Neural cell (in vitro differentiated cells): Measurements from ENCODE around the gene MYL4. TPM values are rescaled to one million over a fixed set of nuclear protein-coding genes. Genes with fewer than 3 reads are reported as not detected.
"Not testable (repeated sequence)": the region's sequence is repeated elsewhere in the genome, so short reads cannot be mapped to it uniquely, and the experiment has no call there.

Experiments used
- H2AFZ ChIP-seq: fragments of 200-600, 300-800 bp; sonication (generic), shearing (Covaris generic); 2 replicates; pipeline ENCODE4 v1.6.0; 2014; ENCODE audit warnings: low read depth, mild to moderate bottlenecking, antibody characterized with exemption, low read length, moderate library complexity
- H3F3A ChIP-seq: fragments of 200-600 bp; shearing (Covaris generic); 2 replicates; pipeline ENCODE4 v1.6.1; 2016; ENCODE audit warnings: mild to moderate bottlenecking, moderate library complexity, mixed read lengths, antibody characterized with exemption, low read length; ENCODE audit not compliant: insufficient read depth, poor library complexity, severe bottlenecking
- H3K27ac ChIP-seq: fragments of 200-600, 300-800 bp; sonication (generic), shearing (Covaris generic); 2 replicates; pipeline ENCODE4 v1.5.1; 2014; ENCODE audit warnings: mild to moderate bottlenecking, low read length, moderate library complexity
- H3K27me3 ChIP-seq: fragments of 300-800, 200-600 bp; sonication (generic), shearing (Covaris generic); 2 replicates; pipeline ENCODE4 v1.6.0; 2014; ENCODE audit warnings: mild to moderate bottlenecking, low read depth, low read length, moderate library complexity; ENCODE audit not compliant: insufficient read depth
- H3K36me3 ChIP-seq: fragments of 300-800, 200-600 bp; sonication (generic), shearing (Covaris generic); 2 replicates; pipeline ENCODE4 v1.5.1; 2014; ENCODE audit warnings: mild to moderate bottlenecking, antibody characterized with exemption, low read length, moderate library complexity; ENCODE audit not compliant: insufficient read depth
- H3K4me2 ChIP-seq: fragments of 300-800, 200-600 bp; sonication (generic), shearing (Covaris generic); 2 replicates; pipeline ENCODE4 v1.6.0; 2014; ENCODE audit warnings: mild to moderate bottlenecking, low read length
- H3K4me3 ChIP-seq: fragments of 300-800, 200-600 bp; sonication (generic), shearing (Covaris generic); 2 replicates; pipeline ENCODE4 v1.5.1; 2014; ENCODE audit warnings: mild to moderate bottlenecking, low read length, moderate library complexity
- H3K79me2 ChIP-seq: fragments of 200-600 bp; shearing (Covaris generic); replicated peaks from 2 replicates; pipeline ENCODE4 v1.6.0; 2014; ENCODE audit warnings: mild to moderate bottlenecking, low read length, moderate library complexity; ENCODE audit not compliant: insufficient read depth
- H3K9ac ChIP-seq: fragments of 300-800, 200-600 bp; sonication (generic), shearing (Covaris generic); 2 replicates; pipeline ENCODE4 v1.6.1; 2016; ENCODE audit warnings: mild to moderate bottlenecking, low read length, mixed read lengths
- H3K9me2 ChIP-seq: fragments of 200-600 bp; shearing (Covaris generic); 2 replicates; pipeline ENCODE4 v1.6.1; 2016; ENCODE audit warnings: mild to moderate bottlenecking, low read length, mixed read lengths; ENCODE audit not compliant: insufficient read depth
- H3K9me3 ChIP-seq: fragments of 200-600, 300-800 bp; sonication (generic), shearing (Covaris generic); 2 replicates; pipeline ENCODE4 v1.6.1; 2016; ENCODE audit warnings: mild to moderate bottlenecking, mixed run types, low read length, moderate library complexity, mixed read lengths
- H4K20me1 ChIP-seq: fragments of 200-600 bp; shearing (Covaris generic); 2 replicates; pipeline ENCODE4 v1.6.1; 2016; ENCODE audit warnings: mild to moderate bottlenecking, mixed run types; ENCODE audit not compliant: insufficient read depth
- CTCF ChIP-seq: fragments of 450-650 bp; IDR thresholded peaks from 2 replicates; pipeline ENCODE4 v1.5.1; 2014; ENCODE audit warnings: antibody characterized with exemption, mild to moderate bottlenecking, moderate library complexity; ENCODE audit not compliant: poor library complexity, severe bottlenecking
- EP300 ChIP-seq: fragments of 450-650 bp; conservative IDR thresholded peaks from 2 replicates; pipeline ENCODE4 v1.6.1; 2014; ENCODE audit warnings: antibody characterized with exemption, mild to moderate bottlenecking, moderate library complexity; ENCODE audit not compliant: poor library complexity, severe bottlenecking
- EZH2 ChIP-seq: fragments of 200-600, 300-800 bp; shearing (Covaris generic), sonication (generic); IDR thresholded peaks from 2 replicates; pipeline ENCODE4 v1.6.1; 2014; ENCODE audit warnings: antibody characterized with exemption, low read length, borderline replicate concordance, mild to moderate bottlenecking; ENCODE audit not compliant: insufficient read depth, poor library complexity, severe bottlenecking
- MXI1 ChIP-seq: fragments of 450-650 bp; conservative IDR thresholded peaks from 2 replicates; pipeline ENCODE4 v1.6.1; 2014; ENCODE audit warnings: antibody characterized with exemption, mild to moderate bottlenecking; ENCODE audit not compliant: poor library complexity, severe bottlenecking
- POLR2AphosphoS5 ChIP-seq: IDR thresholded peaks from 2 replicates; pipeline ENCODE4 v1.6.1; 2012
- RAD21 ChIP-seq: fragments of 450-650 bp; conservative IDR thresholded peaks from 2 replicates; pipeline ENCODE4 v1.6.1; 2014; ENCODE audit warnings: antibody characterized with exemption, mild to moderate bottlenecking, moderate library complexity
- REST ChIP-seq: IDR thresholded peaks from 2 replicates; pipeline ENCODE4 v1.6.1; 2012; ENCODE audit warnings: borderline replicate concordance
- SMC3 ChIP-seq: fragments of 450-650 bp; conservative IDR thresholded peaks from 2 replicates; pipeline ENCODE4 v1.6.1; 2014; ENCODE audit warnings: antibody characterized with exemption, mild to moderate bottlenecking, moderate library complexity; ENCODE audit not compliant: poor library complexity
- TAF1 ChIP-seq: IDR thresholded peaks from 2 replicates; pipeline ENCODE4 v1.6.1; 2012; ENCODE audit warnings: low read depth
- polyA plus RNA-seq: library from polyadenylated mRNA; depleted of rRNA; stranded (reverse); fragments of >200 nt; gene quantifications from 2 replicates; pipeline ENCODE4 v1.2.3, GENCODE V29; 2014

Gene MYL4
- polyA plus RNA-seq, 1 donor from 2014 or later, result not detected

- no peaks in the 10 kb centered on the region for H3K9me3 ChIP-seq
- H3F3A ChIP-seq, result no peaks in the 10 kb centered on the region
- no peak overlapping the region for H3K4me2 ChIP-seq
- H4K20me1 ChIP-seq, result no peaks in the 10 kb centered on the region
- no peaks in the 10 kb centered on the region for H3K27me3 ChIP-seq
- TF ChIP-seq EP300, result no peak
- TF ChIP-seq REST, result no peak
- TF ChIP-seq RAD21, result no peak
- TF ChIP-seq MXI1, result no peak
- no peak for TF ChIP-seq SMC3
- no peak for TF ChIP-seq CTCF
- TF ChIP-seq TAF1, result no peak
- no peak for TF ChIP-seq EZH2
- no peak for TF ChIP-seq POLR2AphosphoS5
- no peaks in the 10 kb centered on the region for H3K9me2 ChIP-seq
- H3K36me3 ChIP-seq, result no peaks in the 10 kb centered on the region
- H3K79me2 ChIP-seq, result no peaks in the 10 kb centered on the region
- H3K9ac ChIP-seq, result no peak overlapping the region
- no peak overlapping the region for H3K4me3 ChIP-seq
- no peak overlapping the region for H2AFZ ChIP-seq
- no peak overlapping the region for H3K27ac ChIP-seq
Measured at GRCh38 chr17:47213540-47213939, 4.4 kb downstream of the MYL4 start.

- no peak overlapping the region for H3K4me2 ChIP-seq
- H2AFZ ChIP-seq, result no peak overlapping the region
Measured at GRCh38 chr17:47214931-47215330, 5.8 kb downstream of the MYL4 start.

GRCh38 chr17:47216821-47217220 lies 7.7 kb downstream of the MYL4 start:
- H4K20me1 ChIP-seq, H2AFZ ChIP-seq, H3K4me3 ChIP-seq, H3F3A ChIP-seq, H3K79me2 ChIP-seq, H3K36me3 ChIP-seq, H3K9ac ChIP-seq, H3K9me2 ChIP-seq, H3K9me3 ChIP-seq, H3K4me2 ChIP-seq, H3K27me3 ChIP-seq, H3K27ac ChIP-seq: not testable (repeated sequence)

More at GRCh38 chr17:47214931-47215330, 5.8 kb downstream of the MYL4 start:
- Histone ChIP-seq H3F3A (no peaks in the 10 kb centered on the region), H3K9me2 (no peaks in the 10 kb centered on the region), H3K9me3 (no peaks in the 10 kb centered on the region), H3K79me2 (no peaks in the 10 kb centered on the region), H3K27me3 (no peaks in the 10 kb centered on the region), H4K20me1 (no peaks in the 10 kb centered on the region), H3K4me3 (no peak overlapping the region), H3K9ac (no peak overlapping the region), H3K27ac (no peak overlapping the region), H3K36me3 (no peaks in the 10 kb centered on the region)
- no peak for TF ChIP-seq REST
- TF ChIP-seq TAF1, result no peak

- not testable (repeated sequence) for H3K9me3 ChIP-seq, H3K4me2 ChIP-seq
Measured at GRCh38 chr17:47217279-47217678, 8.1 kb downstream of the MYL4 start.

More at GRCh38 chr17:47217279-47217678, 8.1 kb downstream of the MYL4 start:
- not testable (repeated sequence) for H3K27ac ChIP-seq, H3F3A ChIP-seq, H3K36me3 ChIP-seq, H3K27me3 ChIP-seq, H3K79me2 ChIP-seq, H3K9ac ChIP-seq, H3K9me2 ChIP-seq, H4K20me1 ChIP-seq, H2AFZ ChIP-seq, H3K4me3 ChIP-seq
